ENCODE data around the gene PSMC3.

DNA sequence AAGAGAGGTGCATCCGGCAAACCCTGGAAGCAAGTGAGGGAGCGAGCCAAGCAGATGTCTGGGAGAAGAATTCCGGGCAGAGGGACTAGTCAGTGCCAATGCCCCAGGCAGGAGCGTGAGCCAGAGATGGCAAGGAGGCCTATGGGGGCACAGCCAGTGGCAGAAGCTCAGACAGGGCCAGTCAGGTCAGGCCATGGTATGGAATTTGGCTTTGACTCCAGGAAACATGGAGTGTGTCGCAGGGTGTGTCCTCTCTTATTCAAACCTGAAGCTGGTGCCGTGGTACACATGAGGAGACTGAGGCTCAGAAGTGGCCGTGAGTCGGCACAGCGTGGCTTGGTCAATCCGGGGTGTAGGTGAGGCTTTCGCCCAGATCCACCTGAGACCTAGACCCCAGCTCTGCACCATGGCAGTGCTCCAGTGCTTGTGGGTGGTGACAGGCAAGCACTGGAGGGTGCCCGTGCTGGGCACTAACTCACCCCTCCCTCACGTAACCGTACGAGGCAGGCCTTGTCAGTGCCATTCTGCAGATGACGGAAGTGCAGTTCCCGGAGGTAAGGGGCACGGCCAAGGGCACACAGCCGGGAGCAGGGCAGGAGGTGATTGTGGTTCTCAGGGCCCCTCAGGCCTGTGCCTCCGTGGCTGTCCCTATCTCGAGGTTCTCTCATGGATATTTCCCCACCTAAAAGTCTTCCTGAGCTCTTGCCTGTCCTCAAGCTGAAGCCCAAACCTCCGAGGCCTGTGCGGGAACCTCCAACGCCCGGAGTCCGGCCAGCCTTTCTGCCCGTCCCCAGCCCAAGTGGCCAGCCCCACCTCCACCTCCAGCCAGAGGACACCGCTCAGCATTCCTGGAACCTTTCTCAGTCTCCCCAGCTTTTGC is 37.3 kb downstream of the PSMC3 start:
- TF ChIP-seq EZH2 (IDR thresholded peaks at IDR 0.05; ENCODE audit: borderline replicate concordance, low read length): no peak
- TF ChIP-seq, protein P1, sequence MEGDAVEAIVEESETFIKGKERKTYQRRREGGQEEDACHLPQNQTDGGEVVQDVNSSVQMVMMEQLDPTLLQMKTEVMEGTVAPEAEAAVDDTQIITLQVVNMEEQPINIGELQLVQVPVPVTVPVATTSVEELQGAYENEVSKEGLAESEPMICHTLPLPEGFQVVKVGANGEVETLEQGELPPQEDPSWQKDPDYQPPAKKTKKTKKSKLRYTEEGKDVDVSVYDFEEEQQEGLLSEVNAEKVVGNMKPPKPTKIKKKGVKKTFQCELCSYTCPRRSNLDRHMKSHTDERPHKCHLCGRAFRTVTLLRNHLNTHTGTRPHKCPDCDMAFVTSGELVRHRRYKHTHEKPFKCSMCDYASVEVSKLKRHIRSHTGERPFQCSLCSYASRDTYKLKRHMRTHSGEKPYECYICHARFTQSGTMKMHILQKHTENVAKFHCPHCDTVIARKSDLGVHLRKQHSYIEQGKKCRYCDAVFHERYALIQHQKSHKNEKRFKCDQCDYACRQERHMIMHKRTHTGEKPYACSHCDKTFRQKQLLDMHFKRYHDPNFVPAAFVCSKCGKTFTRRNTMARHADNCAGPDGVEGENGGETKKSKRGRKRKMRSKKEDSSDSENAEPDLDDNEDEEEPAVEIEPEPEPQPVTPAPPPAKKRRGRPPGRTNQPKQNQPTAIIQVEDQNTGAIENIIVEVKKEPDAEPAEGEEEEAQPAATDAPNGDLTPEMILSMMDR (IDR thresholded peaks at IDR 0.05; ENCODE audit: low read length): no peak
